Measurements from ENCODE around the gene DHPS. TPM values are rescaled to one million over a fixed set of nuclear protein-coding genes. Genes with fewer than 3 reads are reported as not detected.

DHPS gene
- total and polyA plus RNA-seq, 2 donors (not counting 3 experiments of a cell fraction or from before 2014, with no cell fraction given): 68.4 to 90.1 TPM

DNA sequence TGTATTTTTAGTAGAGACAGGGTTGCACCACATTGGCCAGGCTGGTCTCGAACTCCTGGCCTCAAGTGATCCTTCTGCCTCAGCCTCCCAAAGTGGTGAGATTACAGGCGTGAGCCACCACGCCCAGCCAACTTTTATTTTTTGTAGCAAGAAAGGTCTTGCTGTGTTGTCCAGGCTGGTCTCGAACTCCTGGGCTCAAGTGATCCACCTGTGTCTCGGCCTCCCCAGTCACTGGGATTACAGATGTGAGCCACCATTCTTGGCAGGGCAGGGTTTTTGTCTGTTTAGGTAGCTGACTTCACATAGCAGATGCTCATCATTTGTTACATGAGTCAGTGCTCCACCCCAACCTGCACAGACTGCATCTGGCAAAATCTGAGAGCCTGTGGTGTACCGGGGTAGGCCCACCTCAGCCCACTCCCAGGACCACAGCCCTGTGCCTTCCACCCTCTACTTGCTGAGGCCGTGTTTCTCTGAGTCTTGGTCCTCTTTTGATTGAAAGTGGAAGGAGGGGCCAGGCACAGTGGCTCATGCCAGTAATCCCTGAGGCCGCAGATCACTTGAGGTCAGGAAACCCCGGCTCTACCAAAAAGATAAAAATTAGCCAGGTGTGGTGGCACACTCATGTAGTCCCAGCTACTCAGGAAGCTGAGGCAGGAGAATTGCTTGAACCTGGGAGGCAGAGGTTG is 46.2 kb upstream of the DHPS start:
- intact Hi-C loops (cut with micrococcal nuclease) (no loop called here), dilution Hi-C loops (cut with MboI; ENCODE audit: extremely low pct_ligation_motif_present, low sequenced_read_pairs) (no loop called here)
- no peak overlapping the region for H3K9ac ChIP-seq (replicated peaks; ENCODE audit: extremely low read depth, insufficient read depth, low read length)
- POLR2A ChIA-PET: interaction anchor here (0.7 kb wide), 1 partner anchor 10 kb away, joined by 4 read pairs; the partner anchor contains the start of gene GET3
- no peaks in the 10 kb centered on the region for H3K9me3 ChIP-seq (replicated peaks; ENCODE audit: control insufficient read depth, insufficient read depth, low read length)
- no peaks in the 10 kb centered on the region for H3K9me1 ChIP-seq (replicated peaks; ENCODE audit: control insufficient read depth, extremely low read depth, insufficient read depth, low read length)
- H3K36me3 ChIP-seq (ENCODE audit: control insufficient read depth in 2 of 2, extremely low read depth in 1 of 2, insufficient read depth in 2 of 2, low read length in 2 of 2): peaks cover 9 to 31% of the 10 kb centered on the region in 2 experiments
- DNase-seq (ENCODE audit: low read depth, low spot score) (no peak), FAIRE-seq (no peak)
- no peaks in the 10 kb centered on the region for H3K27me3 ChIP-seq (ENCODE audit: control insufficient read depth in 2 of 2, insufficient read depth in 2 of 2, low read length in 2 of 2)
- H2AFZ ChIP-seq (ENCODE audit: low read depth, low read length): no peak overlapping the region
- TF ChIP-seq, protein P1, sequence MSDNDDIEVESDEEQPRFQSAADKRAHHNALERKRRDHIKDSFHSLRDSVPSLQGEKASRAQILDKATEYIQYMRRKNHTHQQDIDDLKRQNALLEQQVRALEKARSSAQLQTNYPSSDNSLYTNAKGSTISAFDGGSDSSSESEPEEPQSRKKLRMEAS (IDR thresholded peaks at IDR 0.05; ENCODE audit: insufficient read depth, insufficient read length): no peak
- TF ChIP-seq POLR2A (IDR thresholded peaks at IDR 0.05; ENCODE audit: low read depth, low read length): no peak
- no peak for TF ChIP-seq GATA2 (IDR thresholded peaks at IDR 0.05; ENCODE audit: insufficient read depth, insufficient read length, low read depth, low read length)
- no peak for TF ChIP-seq POLR2AphosphoS5 (IDR thresholded peaks at IDR 0.05; ENCODE audit: insufficient read depth, low read depth, low read length)
- TF ChIP-seq MYC (IDR thresholded peaks at IDR 0.05; ENCODE audit: low read depth, low read length): no peak
- TF ChIP-seq, protein P2, sequence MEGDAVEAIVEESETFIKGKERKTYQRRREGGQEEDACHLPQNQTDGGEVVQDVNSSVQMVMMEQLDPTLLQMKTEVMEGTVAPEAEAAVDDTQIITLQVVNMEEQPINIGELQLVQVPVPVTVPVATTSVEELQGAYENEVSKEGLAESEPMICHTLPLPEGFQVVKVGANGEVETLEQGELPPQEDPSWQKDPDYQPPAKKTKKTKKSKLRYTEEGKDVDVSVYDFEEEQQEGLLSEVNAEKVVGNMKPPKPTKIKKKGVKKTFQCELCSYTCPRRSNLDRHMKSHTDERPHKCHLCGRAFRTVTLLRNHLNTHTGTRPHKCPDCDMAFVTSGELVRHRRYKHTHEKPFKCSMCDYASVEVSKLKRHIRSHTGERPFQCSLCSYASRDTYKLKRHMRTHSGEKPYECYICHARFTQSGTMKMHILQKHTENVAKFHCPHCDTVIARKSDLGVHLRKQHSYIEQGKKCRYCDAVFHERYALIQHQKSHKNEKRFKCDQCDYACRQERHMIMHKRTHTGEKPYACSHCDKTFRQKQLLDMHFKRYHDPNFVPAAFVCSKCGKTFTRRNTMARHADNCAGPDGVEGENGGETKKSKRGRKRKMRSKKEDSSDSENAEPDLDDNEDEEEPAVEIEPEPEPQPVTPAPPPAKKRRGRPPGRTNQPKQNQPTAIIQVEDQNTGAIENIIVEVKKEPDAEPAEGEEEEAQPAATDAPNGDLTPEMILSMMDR (IDR thresholded peaks at IDR 0.05; ENCODE audit: extremely low read depth in 1 of 2, insufficient read depth in 1 of 2, low read depth in 1 of 2, low read length in 2 of 2): no peak
- no peak for TF ChIP-seq FOS (IDR thresholded peaks at IDR 0.05; ENCODE audit: borderline replicate concordance, insufficient read depth, low read length)
- no peak for TF ChIP-seq JUN (IDR thresholded peaks at IDR 0.05; ENCODE audit: borderline replicate concordance, insufficient read depth, insufficient read length, low read depth)
- no peak for TF ChIP-seq EZH2 (IDR thresholded peaks at IDR 0.05; ENCODE audit: borderline replicate concordance, low read depth, low read length, severe bottlenecking)
- CTCF ChIA-PET: interaction anchor here (0.7 kb wide), 1 partner anchor 10 kb away, joined by 3 read pairs; no protein-coding TSS in a partner anchor
- BruUV-seq (replicated peaks): no TSS peak
- H3K4me3 ChIP-seq (replicated peaks in 1 of 3; ENCODE audit: insufficient read depth in 1 of 3, low read depth in 1 of 3, low read length in 3 of 3): no peak overlapping the region
- H3K27ac ChIP-seq (ENCODE audit: insufficient read depth, low read depth, low read length): no peak overlapping the region
- H4K20me1 ChIP-seq (replicated peaks; ENCODE audit: control insufficient read depth, extremely low read depth, insufficient read depth, low read length): no peaks in the 10 kb centered on the region
- no peak overlapping the region for H3K4me2 ChIP-seq (ENCODE audit: insufficient read depth, low read length)
- peaks cover 9% of the 10 kb centered on the region for H3K4me1 ChIP-seq (ENCODE audit: control insufficient read depth, extremely low read depth, insufficient read depth, low read length)
- peaks cover 37% of the 10 kb centered on the region for H3K79me2 ChIP-seq (ENCODE audit: control insufficient read depth, insufficient read depth, low read length)
